ENCODE measurements around the gene HEYL. TPM values are rescaled to one million over a fixed set of nuclear protein-coding genes. Genes with fewer than 3 reads are reported as not detected.
"Not testable (repeated sequence)": the region's sequence is repeated elsewhere in the genome, so short reads cannot be mapped to it uniquely, and the experiment has no call there.

The HEYL gene
- total RNA-seq, 6 experiments from 2014 or later = 0.98 to 2.6 (median 1.6) TPM

- Histone ChIP-seq H3K9me3 (no peaks in the 10 kb centered on the region), H3K4me1 (no peaks in the 10 kb centered on the region), H3K36me3 (no peaks in the 10 kb centered on the region), H3K27me3 (no peaks in the 10 kb centered on the region), H3K27ac (no peak overlapping the region), H3K4me3 (no peak overlapping the region)
- DNase-seq = no peak
- intact Hi-C loops (cut with DNase I) = loop anchor here (10.0 kb wide), 3 partner anchors 46 to 116 kb away; no protein-coding TSS in a partner anchor
- 71% methylated on average over 8 of the region's 8 CpGs for WGBS (ENCODE audit: insufficient coverage, low coverage, low lambda C conversion rate, missing lambda C conversion rate)
- TF ChIP-seq POLR2A (IDR thresholded peaks at IDR 0.05) = no peak
- TF ChIP-seq CTCF (IDR thresholded peaks at IDR 0.05) = no peak
- no peak for ATAC-seq
Observed at GRCh38 chr1:39608921-39609320, 30.5 kb downstream of the HEYL start.

- DNase-seq, H3K4me1 ChIP-seq, H3K27ac ChIP-seq, H3K9me3 ChIP-seq, H3K27me3 ChIP-seq, H3K36me3 ChIP-seq, H3K4me3 ChIP-seq, ATAC-seq: not testable (repeated sequence)
- intact Hi-C loops (cut with DNase I) = loop anchor here (10.0 kb wide), 3 partner anchors 51 to 121 kb away; no protein-coding TSS in a partner anchor
- WGBS (ENCODE audit: insufficient coverage, low coverage, low lambda C conversion rate, missing lambda C conversion rate) = 86% methylated on average over 3 of the region's 3 CpGs
Observed at GRCh38 chr1:39603677-39604076, 35.8 kb downstream of the HEYL start.

DNA sequence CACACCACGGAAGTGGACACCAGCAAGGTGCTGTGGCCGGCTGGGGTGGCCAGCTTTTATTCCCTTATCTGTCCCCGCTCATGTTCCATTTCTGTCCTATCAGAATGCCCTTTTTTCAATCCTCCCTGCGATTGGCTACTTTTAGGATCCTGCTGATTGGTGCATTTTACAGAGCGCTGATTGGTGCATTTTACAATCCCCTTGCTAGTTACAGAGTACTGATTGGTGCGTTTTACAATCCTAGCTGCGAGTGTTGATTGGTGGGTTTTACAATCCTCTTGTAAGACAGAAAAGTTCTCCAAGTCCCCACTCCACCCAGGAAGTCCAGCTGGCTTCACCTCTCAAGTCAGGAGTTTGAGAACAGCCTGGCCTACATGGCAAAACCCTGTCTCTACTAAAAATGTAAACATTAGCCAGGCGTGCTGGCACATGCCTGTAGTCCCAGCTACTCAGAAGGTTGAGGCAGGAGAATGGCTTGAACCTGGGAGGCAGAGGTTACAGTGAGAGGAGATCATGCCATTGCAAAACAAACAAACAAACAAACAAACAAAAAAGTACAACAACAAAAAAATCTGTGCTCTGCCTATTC is 37.7 kb downstream of the HEYL start:
- not testable (repeated sequence) for H3K36me3 ChIP-seq, ATAC-seq, H3K27me3 ChIP-seq, H3K9me3 ChIP-seq, H3K4me3 ChIP-seq, H3K4me1 ChIP-seq, H3K27ac ChIP-seq, DNase-seq
- WGBS (ENCODE audit: insufficient coverage, low coverage, low lambda C conversion rate, missing lambda C conversion rate) = 92% methylated on average over 7 of the region's 8 CpGs
- intact Hi-C loops (cut with DNase I) = loop anchor here (10.0 kb wide), 3 partner anchors 53 to 123 kb away; no protein-coding TSS in a partner anchor

DNA sequence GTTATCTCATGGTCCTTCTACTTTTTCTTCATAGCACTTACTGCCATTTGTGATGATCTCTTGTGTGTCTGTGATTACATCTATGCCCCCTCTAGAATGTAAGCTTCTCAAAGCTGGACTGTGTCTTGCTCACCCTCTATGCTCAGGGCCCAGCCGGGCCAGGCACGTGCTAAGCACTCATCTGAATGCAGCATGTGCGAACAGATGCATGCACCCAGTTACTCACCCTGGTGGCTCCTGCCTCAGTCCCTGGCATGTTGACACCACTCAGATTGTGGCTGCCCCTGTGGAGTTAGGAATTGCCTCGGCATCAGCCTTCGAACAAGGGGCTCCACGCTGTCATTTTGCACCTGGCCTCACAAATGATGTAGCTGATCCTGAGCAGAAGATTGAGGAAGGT is 43.3 kb downstream of the HEYL start:
- H3K9me3 ChIP-seq = no peaks in the 10 kb centered on the region
- no peaks in the 10 kb centered on the region for H3K27me3 ChIP-seq
- H3K4me3 ChIP-seq = no peak overlapping the region
- DNase-seq (no peak), ATAC-seq (no peak)
- WGBS (ENCODE audit: insufficient coverage, low coverage, low lambda C conversion rate, missing lambda C conversion rate) = 75% methylated on average over 4 of the region's 6 CpGs
- no peaks in the 10 kb centered on the region for H3K4me1 ChIP-seq
- TF ChIP-seq POLR2A (IDR thresholded peaks at IDR 0.05) (no peak), CTCF (IDR thresholded peaks at IDR 0.05) (no peak)
- no peak overlapping the region for H3K27ac ChIP-seq
- H3K36me3 ChIP-seq = no peaks in the 10 kb centered on the region
- intact Hi-C loops (cut with DNase I) = no loop called here

- Histone ChIP-seq H3K36me3 (no peaks in the 10 kb centered on the region), H3K27ac (no peak overlapping the region), H3K9me3 (no peaks in the 10 kb centered on the region), H3K4me3 (no peak overlapping the region), H3K4me1 (no peaks in the 10 kb centered on the region), H3K27me3 (no peaks in the 10 kb centered on the region)
- TF ChIP-seq POLR2A (IDR thresholded peaks at IDR 0.05) = no peak
- no peak for TF ChIP-seq CTCF (IDR thresholded peaks at IDR 0.05)
- DNase-seq (no peak), ATAC-seq (no peak)
- intact Hi-C loops (cut with DNase I) = no loop called here
- WGBS (ENCODE audit: insufficient coverage, low coverage, low lambda C conversion rate, missing lambda C conversion rate) = 90% methylated on average over 1 of the region's 4 CpGs
Observed at GRCh38 chr1:39593386-39593785, 46.1 kb downstream of the HEYL start.
